Body of pancreas (tissue), 4 donors: ENCODE data around the gene LHX8.

Experiments used
- CTCF ChIP-seq, 7 experiments: fragments of 450-650 bp in 4 of 7; fragments of 200-600 bp in 3 of 7; sonication (generic) in 3 of 7; IDR thresholded peaks; one replicate each; pipeline ENCODE4 v1.5.1; 2016 to 2019; ENCODE audit warnings: antibody characterized with exemption in 7 of 7
- POLR2A ChIP-seq, 3 donors: fragments of 450-650 bp; IDR thresholded peaks; one replicate each; pipeline ENCODE4 v1.6.1; 2016; ENCODE audit warnings: antibody characterized with exemption in 3 of 3, mild to moderate bottlenecking in 2 of 3

GRCh38 chr1:75198163-75198562 lies 64.0 kb downstream of the LHX8 start:
- TF ChIP-seq POLR2A (IDR thresholded peaks at IDR 0.05) (no peak), CTCF (IDR thresholded peaks at IDR 0.05) (no peak)
